ENCODE results near the gene IGF2BP2. TPM values are rescaled to one million over a fixed set of nuclear protein-coding genes. Genes with fewer than 3 reads are reported as not detected.

Gene IGF2BP2
- total RNA-seq, 1 donor from 2014 or later, result 19.4 TPM

- DNase-seq, result no peak
- intact Hi-C loops (cut with DNase I), result no loop called here
- H3K27me3 ChIP-seq (ENCODE audit: low read depth), result no peaks in the 10 kb centered on the region
- no peak for ATAC-seq
- H3K9me3 ChIP-seq, result no peaks in the 10 kb centered on the region
- no peak overlapping the region for H3K27ac ChIP-seq
- no peaks in the 10 kb centered on the region for H3K4me1 ChIP-seq
- no peak overlapping the region for H3K4me3 ChIP-seq
- no peak for TF ChIP-seq CTCF (IDR thresholded peaks at IDR 0.05)
- H3K36me3 ChIP-seq, result no peaks in the 10 kb centered on the region
Observed at GRCh38 chr3:185693985-185694653, 130.7 kb downstream of the IGF2BP2 start.

GRCh38 chr3:185691622-185692021 is 133.2 kb downstream of the IGF2BP2 start:
- intact Hi-C loops (cut with DNase I), result no loop called here
- ATAC-seq, result no peak
- TF ChIP-seq CTCF (IDR thresholded peaks at IDR 0.05), result no peak

GRCh38 chr3:185687271-185687878 is 137.5 kb downstream of the IGF2BP2 start:
- Histone ChIP-seq H3K27ac (no peak overlapping the region), H3K9me3 (no peaks in the 10 kb centered on the region), H3K4me1 (no peaks in the 10 kb centered on the region), H3K27me3 (ENCODE audit: low read depth) (no peaks in the 10 kb centered on the region), H3K36me3 (peaks cover 19% of the 10 kb centered on the region), H3K4me3 (no peak overlapping the region)
- ATAC-seq (no peak), DNase-seq (no peak)
- intact Hi-C loops (cut with DNase I), result no loop called here
- TF ChIP-seq CTCF (IDR thresholded peaks at IDR 0.05), result no peak

More at GRCh38 chr3:185691622-185692021, 133.2 kb downstream of the IGF2BP2 start:
- H3K27ac ChIP-seq, result no peak overlapping the region
- H3K36me3 ChIP-seq, result peaks cover 11% of the 10 kb centered on the region
- H3K9me3 ChIP-seq, result no peaks in the 10 kb centered on the region
- no peaks in the 10 kb centered on the region for H3K4me1 ChIP-seq
- no peak overlapping the region for H3K4me3 ChIP-seq
- no peak for DNase-seq
- H3K27me3 ChIP-seq (ENCODE audit: low read depth), result no peaks in the 10 kb centered on the region

GRCh38 chr3:185685231-185686035 is 139.4 kb downstream of the IGF2BP2 start:
- H3K4me3 ChIP-seq, result no peak overlapping the region
- peaks cover 19% of the 10 kb centered on the region for H3K36me3 ChIP-seq
- no peaks in the 10 kb centered on the region for H3K9me3 ChIP-seq
- TF ChIP-seq CTCF (IDR thresholded peaks at IDR 0.05), result no peak
- no peak overlapping the region for H3K27ac ChIP-seq
- ATAC-seq (no peak), DNase-seq (no peak)
- no peaks in the 10 kb centered on the region for H3K4me1 ChIP-seq
- H3K27me3 ChIP-seq (ENCODE audit: low read depth), result no peaks in the 10 kb centered on the region
- intact Hi-C loops (cut with DNase I), result no loop called here

GRCh38 chr3:185680231-185680630 is 144.6 kb downstream of the IGF2BP2 start:
- no peak overlapping the region for H3K27ac ChIP-seq
- TF ChIP-seq CTCF (IDR thresholded peaks at IDR 0.05), result no peak
- DNase-seq, result no peak
- no peaks in the 10 kb centered on the region for H3K9me3 ChIP-seq
- intact Hi-C loops (cut with DNase I), result no loop called here
- no peaks in the 10 kb centered on the region for H3K27me3 ChIP-seq (ENCODE audit: low read depth)
- H3K4me1 ChIP-seq, result no peaks in the 10 kb centered on the region
- H3K36me3 ChIP-seq, result peaks cover 4% of the 10 kb centered on the region
- ATAC-seq, result no peak
- H3K4me3 ChIP-seq, result no peak overlapping the region
